Suprapubic skin (tissue), 4 donors: ENCODE data around the gene FAM171A1.

Experiments used
- EP300 ChIP-seq: sonication (generic); formaldehyde crosslinking; IDR thresholded peaks from one replicate; pipeline ENCODE4 v1.6.1; 2017; ENCODE audit warnings: antibody characterized with exemption
- POLR2A ChIP-seq, 2 donors: fragments of 450-650 bp; IDR thresholded peaks; one replicate each; pipeline ENCODE4 v1.6.1; 2017; ENCODE audit warnings: antibody characterized with exemption in 2 of 2, mild to moderate bottlenecking in 2 of 2, moderate library complexity in 2 of 2
- POLR2AphosphoS5 ChIP-seq, 3 donors: sonication (generic); formaldehyde crosslinking; IDR thresholded peaks; one replicate each; pipeline ENCODE4 v1.6.1; 2017; ENCODE audit warnings: antibody characterized with exemption in 3 of 3
- TF ChIP-seq, protein P1 (sequence below), 2 donors: fragments of 200-600 bp in 1 of 2; fragments of 450-650 bp in 1 of 2; sonication (generic) in 1 of 2; IDR thresholded peaks; one replicate each; pipeline ENCODE4 v1.5.1; 2016 to 2019; ENCODE audit warnings: antibody characterized with exemption in 2 of 2, mild to moderate bottlenecking in 1 of 2, moderate library complexity in 1 of 2

DNA sequence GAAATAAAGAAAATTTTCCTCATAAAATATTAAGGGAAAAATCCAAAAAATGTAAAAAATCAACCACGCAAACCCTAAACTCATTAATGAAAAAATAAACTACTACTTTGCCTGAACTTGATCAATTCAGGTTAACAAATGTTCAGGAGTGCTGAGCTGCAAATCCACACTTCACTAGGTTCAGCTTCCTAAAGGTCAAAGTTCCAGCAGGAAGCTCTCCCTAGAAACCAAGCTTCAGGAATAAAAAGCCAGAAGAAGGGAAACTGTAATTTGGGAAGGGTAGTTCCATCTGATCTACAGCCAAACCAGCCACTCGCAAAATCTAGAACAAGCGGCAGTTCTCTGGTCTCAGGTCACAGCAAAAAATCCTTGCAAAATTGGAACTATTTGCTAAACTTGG, 194.8 kb downstream of the FAM171A1 start:
- TF ChIP-seq POLR2A (IDR thresholded peaks at IDR 0.05) (no peak), POLR2AphosphoS5 (IDR thresholded peaks at IDR 0.05) (no peak), EP300 (no peak)
- TF ChIP-seq, protein P1, sequence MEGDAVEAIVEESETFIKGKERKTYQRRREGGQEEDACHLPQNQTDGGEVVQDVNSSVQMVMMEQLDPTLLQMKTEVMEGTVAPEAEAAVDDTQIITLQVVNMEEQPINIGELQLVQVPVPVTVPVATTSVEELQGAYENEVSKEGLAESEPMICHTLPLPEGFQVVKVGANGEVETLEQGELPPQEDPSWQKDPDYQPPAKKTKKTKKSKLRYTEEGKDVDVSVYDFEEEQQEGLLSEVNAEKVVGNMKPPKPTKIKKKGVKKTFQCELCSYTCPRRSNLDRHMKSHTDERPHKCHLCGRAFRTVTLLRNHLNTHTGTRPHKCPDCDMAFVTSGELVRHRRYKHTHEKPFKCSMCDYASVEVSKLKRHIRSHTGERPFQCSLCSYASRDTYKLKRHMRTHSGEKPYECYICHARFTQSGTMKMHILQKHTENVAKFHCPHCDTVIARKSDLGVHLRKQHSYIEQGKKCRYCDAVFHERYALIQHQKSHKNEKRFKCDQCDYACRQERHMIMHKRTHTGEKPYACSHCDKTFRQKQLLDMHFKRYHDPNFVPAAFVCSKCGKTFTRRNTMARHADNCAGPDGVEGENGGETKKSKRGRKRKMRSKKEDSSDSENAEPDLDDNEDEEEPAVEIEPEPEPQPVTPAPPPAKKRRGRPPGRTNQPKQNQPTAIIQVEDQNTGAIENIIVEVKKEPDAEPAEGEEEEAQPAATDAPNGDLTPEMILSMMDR (IDR thresholded peaks at IDR 0.05) = no peak
